PFSK-1 (cell line): Measurements from ENCODE around the gene DGKH.

Source experiments
- POLR2AphosphoS5 ChIP-seq: IDR thresholded peaks from 2 replicates; pipeline ENCODE4 v1.6.1; 2012; ENCODE audit warnings: low read depth, mild to moderate bottlenecking, control low read depth, low read length, moderate library complexity
- SIN3A ChIP-seq: IDR thresholded peaks from 2 replicates; pipeline ENCODE4 v1.6.1; 2012; ENCODE audit warnings: mild to moderate bottlenecking, low read length, moderate library complexity, borderline replicate concordance; ENCODE audit not compliant: insufficient read depth

DNA sequence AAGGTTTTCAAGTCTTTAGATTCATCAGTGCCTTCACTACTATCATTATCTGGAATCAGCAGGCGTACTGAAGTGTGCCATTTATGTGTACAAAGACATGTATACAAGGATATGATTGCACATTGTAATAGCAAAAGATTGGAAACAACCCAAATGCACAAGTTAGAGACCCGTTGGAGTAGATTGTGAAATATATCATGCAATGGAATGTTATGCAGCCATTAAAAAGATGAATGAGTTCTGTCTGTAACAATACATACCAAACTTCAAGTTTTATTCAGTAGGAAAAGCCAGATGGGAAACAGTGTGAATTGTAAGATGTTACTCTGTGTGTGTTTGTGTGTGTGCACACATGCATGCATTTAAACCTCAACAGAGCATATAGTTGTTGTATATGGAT lies 97.9 kb downstream of the DGKH start:
- TF ChIP-seq POLR2AphosphoS5 (no peak), SIN3A (no peak)
